ENCODE results near the gene FGF12.
"Not testable (repeated sequence)": the region's sequence is repeated elsewhere in the genome, so short reads cannot be mapped to it uniquely, and the experiment has no call there.

The FGF12 gene

GRCh38 chr3:192576704-192577103 lies 150.6 kb downstream of the FGF12 start:
- not testable (repeated sequence) for H3K27me3 ChIP-seq (ENCODE audit: control insufficient read depth, insufficient read depth, low read length); H3K9me3 ChIP-seq (ENCODE audit: control insufficient read depth, insufficient read depth, low read length); H3K4me1 ChIP-seq (ENCODE audit: control insufficient read depth, insufficient read depth, low read length); H3K9ac ChIP-seq (ENCODE audit: low read depth, low read length); H3K36me3 ChIP-seq (ENCODE audit: control insufficient read depth, insufficient read depth, low read length); H3K4me3 ChIP-seq (ENCODE audit: low read depth, low read length)

GRCh38 chr3:192575879-192576506 lies 151.3 kb downstream of the FGF12 start:
- Histone ChIP-seq H3K27me3 (ENCODE audit: control insufficient read depth, insufficient read depth, low read length) (no peaks in the 10 kb centered on the region), H3K9me3 (ENCODE audit: control insufficient read depth, insufficient read depth, low read length) (no peaks in the 10 kb centered on the region), H3K4me3 (ENCODE audit: low read depth, low read length) (no peak overlapping the region), H3K9ac (ENCODE audit: low read depth, low read length) (no peak overlapping the region), H3K4me1 (ENCODE audit: control insufficient read depth, insufficient read depth, low read length) (no peaks in the 10 kb centered on the region), H3K36me3 (ENCODE audit: control insufficient read depth, insufficient read depth, low read length) (no peaks in the 10 kb centered on the region)

GRCh38 chr3:192573240-192573639 lies 154.1 kb downstream of the FGF12 start:
- Histone ChIP-seq H3K27me3 (ENCODE audit: control insufficient read depth, insufficient read depth, low read length) (no peaks in the 10 kb centered on the region), H3K9ac (ENCODE audit: low read depth, low read length) (no peak overlapping the region), H3K4me1 (ENCODE audit: control insufficient read depth, insufficient read depth, low read length) (no peaks in the 10 kb centered on the region), H3K36me3 (ENCODE audit: control insufficient read depth, insufficient read depth, low read length) (no peaks in the 10 kb centered on the region), H3K9me3 (ENCODE audit: control insufficient read depth, insufficient read depth, low read length) (no peaks in the 10 kb centered on the region), H3K4me3 (ENCODE audit: low read depth, low read length) (no peak overlapping the region)

- H3K36me3 ChIP-seq (ENCODE audit: control insufficient read depth, insufficient read depth, low read length) = no peaks in the 10 kb centered on the region
- no peaks in the 10 kb centered on the region for H3K4me1 ChIP-seq (ENCODE audit: control insufficient read depth, insufficient read depth, low read length)
- no peak overlapping the region for H3K4me3 ChIP-seq (ENCODE audit: low read depth, low read length)
- H3K9me3 ChIP-seq (ENCODE audit: control insufficient read depth, insufficient read depth, low read length) = no peaks in the 10 kb centered on the region
- no peak overlapping the region for H3K9ac ChIP-seq (ENCODE audit: low read depth, low read length)
- H3K27me3 ChIP-seq (ENCODE audit: control insufficient read depth, insufficient read depth, low read length) = no peaks in the 10 kb centered on the region
Measured at GRCh38 chr3:192570821-192571791, 156.2 kb downstream of the FGF12 start.

GRCh38 chr3:192570315-192570714 lies 157.0 kb downstream of the FGF12 start:
- Histone ChIP-seq H3K9me3 (ENCODE audit: control insufficient read depth, insufficient read depth, low read length) (no peaks in the 10 kb centered on the region), H3K27me3 (ENCODE audit: control insufficient read depth, insufficient read depth, low read length) (no peaks in the 10 kb centered on the region), H3K4me1 (ENCODE audit: control insufficient read depth, insufficient read depth, low read length) (no peaks in the 10 kb centered on the region), H3K36me3 (ENCODE audit: control insufficient read depth, insufficient read depth, low read length) (no peaks in the 10 kb centered on the region), H3K4me3 (ENCODE audit: low read depth, low read length) (no peak overlapping the region), H3K9ac (ENCODE audit: low read depth, low read length) (no peak overlapping the region)

- H3K4me3 ChIP-seq (ENCODE audit: low read depth, low read length) = no peak overlapping the region
Measured at GRCh38 chr3:192566706-192567290, 160.5 kb downstream of the FGF12 start.

GRCh38 chr3:192564611-192565010 lies 162.7 kb downstream of the FGF12 start:
- no peaks in the 10 kb centered on the region for H3K27me3 ChIP-seq (ENCODE audit: control insufficient read depth, insufficient read depth, low read length)
- no peaks in the 10 kb centered on the region for H3K9me3 ChIP-seq (ENCODE audit: control insufficient read depth, insufficient read depth, low read length)
- H3K4me3 ChIP-seq (ENCODE audit: low read depth, low read length) = no peak overlapping the region
- no peaks in the 10 kb centered on the region for H3K36me3 ChIP-seq (ENCODE audit: control insufficient read depth, insufficient read depth, low read length)
- H3K9ac ChIP-seq (ENCODE audit: low read depth, low read length) = no peak overlapping the region
- H3K4me1 ChIP-seq (ENCODE audit: control insufficient read depth, insufficient read depth, low read length) = no peaks in the 10 kb centered on the region

More at GRCh38 chr3:192566706-192567290, 160.5 kb downstream of the FGF12 start:
- Histone ChIP-seq H3K27me3 (ENCODE audit: control insufficient read depth, insufficient read depth, low read length) (no peaks in the 10 kb centered on the region), H3K9ac (ENCODE audit: low read depth, low read length) (no peak overlapping the region), H3K4me1 (ENCODE audit: control insufficient read depth, insufficient read depth, low read length) (no peaks in the 10 kb centered on the region), H3K36me3 (ENCODE audit: control insufficient read depth, insufficient read depth, low read length) (no peaks in the 10 kb centered on the region), H3K9me3 (ENCODE audit: control insufficient read depth, insufficient read depth, low read length) (no peaks in the 10 kb centered on the region)

GRCh38 chr3:192563417-192563816 lies 163.9 kb downstream of the FGF12 start:
- H3K9ac ChIP-seq (ENCODE audit: low read depth, low read length) = no peak overlapping the region
- H3K27me3 ChIP-seq (ENCODE audit: control insufficient read depth, insufficient read depth, low read length) = no peaks in the 10 kb centered on the region
- no peaks in the 10 kb centered on the region for H3K9me3 ChIP-seq (ENCODE audit: control insufficient read depth, insufficient read depth, low read length)
- no peaks in the 10 kb centered on the region for H3K36me3 ChIP-seq (ENCODE audit: control insufficient read depth, insufficient read depth, low read length)
- H3K4me1 ChIP-seq (ENCODE audit: control insufficient read depth, insufficient read depth, low read length) = no peaks in the 10 kb centered on the region
- H3K4me3 ChIP-seq (ENCODE audit: low read depth, low read length) = no peak overlapping the region

- Histone ChIP-seq H3K27me3 (ENCODE audit: control insufficient read depth, insufficient read depth, low read length) (no peaks in the 10 kb centered on the region), H3K9me3 (ENCODE audit: control insufficient read depth, insufficient read depth, low read length) (no peaks in the 10 kb centered on the region), H3K4me3 (ENCODE audit: low read depth, low read length) (no peak overlapping the region), H3K4me1 (ENCODE audit: control insufficient read depth, insufficient read depth, low read length) (no peaks in the 10 kb centered on the region), H3K9ac (ENCODE audit: low read depth, low read length) (no peak overlapping the region), H3K36me3 (ENCODE audit: control insufficient read depth, insufficient read depth, low read length) (no peaks in the 10 kb centered on the region)
Measured at GRCh38 chr3:192553707-192554106, 173.6 kb downstream of the FGF12 start.

- Histone ChIP-seq H3K9me3 (ENCODE audit: control insufficient read depth, insufficient read depth, low read length) (no peaks in the 10 kb centered on the region), H3K4me3 (ENCODE audit: low read depth, low read length) (no peak overlapping the region), H3K36me3 (ENCODE audit: control insufficient read depth, insufficient read depth, low read length) (no peaks in the 10 kb centered on the region), H3K4me1 (ENCODE audit: control insufficient read depth, insufficient read depth, low read length) (no peaks in the 10 kb centered on the region), H3K27me3 (ENCODE audit: control insufficient read depth, insufficient read depth, low read length) (no peaks in the 10 kb centered on the region), H3K9ac (ENCODE audit: low read depth, low read length) (no peak overlapping the region)
Measured at GRCh38 chr3:192550356-192550755, 177.0 kb downstream of the FGF12 start.

- Histone ChIP-seq H3K9me3 (ENCODE audit: control insufficient read depth, insufficient read depth, low read length) (no peaks in the 10 kb centered on the region), H3K27me3 (ENCODE audit: control insufficient read depth, insufficient read depth, low read length) (no peaks in the 10 kb centered on the region), H3K9ac (ENCODE audit: low read depth, low read length) (no peak overlapping the region), H3K4me3 (ENCODE audit: low read depth, low read length) (no peak overlapping the region), H3K4me1 (ENCODE audit: control insufficient read depth, insufficient read depth, low read length) (no peaks in the 10 kb centered on the region), H3K36me3 (ENCODE audit: control insufficient read depth, insufficient read depth, low read length) (no peaks in the 10 kb centered on the region)
Measured at GRCh38 chr3:192545333-192545732, 182.0 kb downstream of the FGF12 start.
